Ishikawa (cell line): ENCODE measurements around the gene CHAF1B.

ENCODE experiments used
- CEBPB ChIP-seq: IDR thresholded peaks from 2 replicates; pipeline ENCODE4 v1.6.1; 2012
- CREB1 ChIP-seq: IDR thresholded peaks from 2 replicates; pipeline ENCODE4 v1.6.1; 2012; ENCODE audit warnings: low read depth
- EP300 ChIP-seq: IDR thresholded peaks from 2 replicates; pipeline ENCODE4 v1.6.1; 2012; ENCODE audit warnings: borderline replicate concordance
- RAD21 ChIP-seq: IDR thresholded peaks from 2 replicates; pipeline ENCODE4 v1.6.1; 2012; ENCODE audit warnings: low read depth
- TAF1 ChIP-seq: IDR thresholded peaks from 2 replicates; pipeline ENCODE4 v1.6.1; 2012; ENCODE audit warnings: low read depth, mild to moderate bottlenecking
- TCF12 ChIP-seq: IDR thresholded peaks from 2 replicates; pipeline ENCODE4 v1.6.1; 2012; ENCODE audit warnings: low read depth
- TEAD4 ChIP-seq: IDR thresholded peaks from 2 replicates; pipeline ENCODE4 v1.6.1; 2012
- YY1 ChIP-seq: IDR thresholded peaks from 2 replicates; pipeline ENCODE4 v1.6.1; 2012; ENCODE audit warnings: low read depth
- TF ChIP-seq, protein P1 (sequence below): IDR thresholded peaks from 2 replicates; pipeline ENCODE4 v1.6.1; 2012
- TF ChIP-seq, protein P2 (sequence below): IDR thresholded peaks from 2 replicates; pipeline ENCODE4 v1.6.1; 2012
- TF ChIP-seq, protein P3 (sequence below): IDR thresholded peaks from 2 replicates; pipeline ENCODE4 v1.6.1; 2012; ENCODE audit warnings: low read depth, mild to moderate bottlenecking

DNA sequence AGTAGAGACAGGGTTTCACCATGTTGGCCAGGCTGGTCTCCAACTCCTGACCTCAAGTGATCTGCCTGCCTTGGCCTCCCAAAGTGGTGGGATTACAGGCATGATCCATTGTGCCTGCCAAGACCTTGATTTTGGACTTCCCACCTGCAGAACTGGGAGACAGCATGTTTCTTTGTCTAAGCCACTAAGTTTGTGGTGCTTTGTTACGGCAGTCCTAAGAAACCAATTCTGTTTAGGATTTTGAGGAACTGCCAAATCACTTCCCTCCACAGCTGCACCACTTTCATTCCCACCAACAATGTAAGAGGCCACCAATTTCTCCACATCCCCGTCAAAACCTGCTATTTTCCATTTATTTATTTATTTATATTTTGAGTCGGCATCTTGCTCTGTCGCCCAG lies 46.1 kb downstream of the CHAF1B start:
- TF ChIP-seq, protein P1, sequence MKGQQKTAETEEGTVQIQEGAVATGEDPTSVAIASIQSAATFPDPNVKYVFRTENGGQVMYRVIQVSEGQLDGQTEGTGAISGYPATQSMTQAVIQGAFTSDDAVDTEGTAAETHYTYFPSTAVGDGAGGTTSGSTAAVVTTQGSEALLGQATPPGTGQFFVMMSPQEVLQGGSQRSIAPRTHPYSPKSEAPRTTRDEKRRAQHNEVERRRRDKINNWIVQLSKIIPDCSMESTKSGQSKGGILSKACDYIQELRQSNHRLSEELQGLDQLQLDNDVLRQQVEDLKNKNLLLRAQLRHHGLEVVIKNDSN = no peak
- TF ChIP-seq EP300 (no peak), RAD21 (no peak), TCF12 (no peak), TAF1 (no peak), TEAD4 (no peak), CREB1 (no peak), CEBPB (no peak), YY1 (no peak)
- TF ChIP-seq, protein P2, sequence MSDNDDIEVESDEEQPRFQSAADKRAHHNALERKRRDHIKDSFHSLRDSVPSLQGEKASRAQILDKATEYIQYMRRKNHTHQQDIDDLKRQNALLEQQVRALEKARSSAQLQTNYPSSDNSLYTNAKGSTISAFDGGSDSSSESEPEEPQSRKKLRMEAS = no peak
- TF ChIP-seq, protein P3, sequence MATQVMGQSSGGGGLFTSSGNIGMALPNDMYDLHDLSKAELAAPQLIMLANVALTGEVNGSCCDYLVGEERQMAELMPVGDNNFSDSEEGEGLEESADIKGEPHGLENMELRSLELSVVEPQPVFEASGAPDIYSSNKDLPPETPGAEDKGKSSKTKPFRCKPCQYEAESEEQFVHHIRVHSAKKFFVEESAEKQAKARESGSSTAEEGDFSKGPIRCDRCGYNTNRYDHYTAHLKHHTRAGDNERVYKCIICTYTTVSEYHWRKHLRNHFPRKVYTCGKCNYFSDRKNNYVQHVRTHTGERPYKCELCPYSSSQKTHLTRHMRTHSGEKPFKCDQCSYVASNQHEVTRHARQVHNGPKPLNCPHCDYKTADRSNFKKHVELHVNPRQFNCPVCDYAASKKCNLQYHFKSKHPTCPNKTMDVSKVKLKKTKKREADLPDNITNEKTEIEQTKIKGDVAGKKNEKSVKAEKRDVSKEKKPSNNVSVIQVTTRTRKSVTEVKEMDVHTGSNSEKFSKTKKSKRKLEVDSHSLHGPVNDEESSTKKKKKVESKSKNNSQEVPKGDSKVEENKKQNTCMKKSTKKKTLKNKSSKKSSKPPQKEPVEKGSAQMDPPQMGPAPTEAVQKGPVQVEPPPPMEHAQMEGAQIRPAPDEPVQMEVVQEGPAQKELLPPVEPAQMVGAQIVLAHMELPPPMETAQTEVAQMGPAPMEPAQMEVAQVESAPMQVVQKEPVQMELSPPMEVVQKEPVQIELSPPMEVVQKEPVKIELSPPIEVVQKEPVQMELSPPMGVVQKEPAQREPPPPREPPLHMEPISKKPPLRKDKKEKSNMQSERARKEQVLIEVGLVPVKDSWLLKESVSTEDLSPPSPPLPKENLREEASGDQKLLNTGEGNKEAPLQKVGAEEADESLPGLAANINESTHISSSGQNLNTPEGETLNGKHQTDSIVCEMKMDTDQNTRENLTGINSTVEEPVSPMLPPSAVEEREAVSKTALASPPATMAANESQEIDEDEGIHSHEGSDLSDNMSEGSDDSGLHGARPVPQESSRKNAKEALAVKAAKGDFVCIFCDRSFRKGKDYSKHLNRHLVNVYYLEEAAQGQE = no peak
